ENCODE data around the gene RPTOR.

DNA sequence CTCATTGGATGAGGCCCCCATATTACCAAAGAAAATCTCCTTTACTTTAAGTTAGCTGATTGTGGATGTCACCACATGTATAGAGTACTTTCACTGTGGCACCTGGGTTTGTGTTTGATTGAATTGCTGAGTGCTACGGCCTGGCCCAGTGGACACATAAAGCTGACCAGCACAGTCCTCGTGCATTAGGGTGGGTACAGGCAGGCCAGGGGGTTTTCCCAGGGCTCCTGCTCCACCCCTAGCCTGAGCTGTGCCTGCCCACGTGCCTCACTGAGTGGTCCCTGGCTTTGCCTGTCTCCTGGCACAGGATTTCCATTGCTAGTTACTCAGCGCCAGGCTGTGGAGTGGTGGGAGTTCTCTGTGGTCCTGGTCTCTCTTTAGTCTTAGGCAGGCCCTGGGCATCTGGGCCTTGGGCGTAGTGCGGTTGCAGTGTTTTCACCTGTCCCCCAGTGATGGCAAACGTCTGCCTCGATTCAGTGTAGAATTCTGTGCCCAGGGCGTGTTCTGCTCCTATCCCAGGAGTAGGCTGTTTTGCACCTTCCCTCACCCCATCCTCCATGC, 86.0 kb downstream of the RPTOR start:
- TF ChIP-seq POLR2A (IDR thresholded peaks at IDR 0.05; ENCODE audit: low read length) (no peak), GATA1 (IDR thresholded peaks at IDR 0.05; ENCODE audit: low read depth, low read length) (no peak)

Measured in erythroblast (primary cell).